ENCODE data around the gene TRIP12. TPM values are rescaled to one million over a fixed set of nuclear protein-coding genes. Genes with fewer than 3 reads are reported as not detected.

TRIP12 gene
- total and polyA plus RNA-seq, 2 of the 8 experiments (the other 6 are each of a cell fraction or from before 2014, with no cell fraction given): 23.1 to 174 TPM

GRCh38 chr2:229873123-229873581 is 48.7 kb downstream of the TRIP12 start:
- TF ChIP-seq CBX8 (IDR thresholded peaks at IDR 0.05; ENCODE audit: borderline replicate concordance, low read depth, low read length) (no peak), EGR1 (IDR thresholded peaks at IDR 0.05; ENCODE audit: borderline replicate concordance, low read depth, low read length) (no peak), KDM4A (IDR thresholded peaks at IDR 0.05; ENCODE audit: low read depth, low read length, severe bottlenecking) (no peak), POLR2AphosphoS5 (IDR thresholded peaks at IDR 0.05; ENCODE audit: low read depth, low read length) (no peak)
- Histone ChIP-seq H2BK15ac (ENCODE audit: low read length) (no peak overlapping the region), H3K4ac (replicated peaks; ENCODE audit: insufficient read length, low read depth, low read length) (no peak overlapping the region), H4K91ac (replicated peaks; ENCODE audit: insufficient read length, low read length) (no peak overlapping the region), H3K18ac (ENCODE audit: extremely low read depth, low read length) (no peak overlapping the region), H3K36me3 (ENCODE audit: control insufficient read depth in 2 of 4, insufficient read depth in 4 of 4, low read length in 3 of 4) (peaks cover 0 to 14% (median 2%) of the 10 kb centered on the region in 4 experiments; a peak in 2 of 8 replicates), H3K14ac (ENCODE audit: insufficient read length) (no peak overlapping the region), H4K8ac (ENCODE audit: extremely low read depth, insufficient read depth, low read length) (no peak overlapping the region), H3K4me1 (replicated peaks in 1 of 4; ENCODE audit: control insufficient read depth in 3 of 4, insufficient read depth in 4 of 4, low read length in 3 of 4) (no peaks in the 10 kb centered on the region; a peak in 1 of 7 replicates), H3K27ac (ENCODE audit: low read depth, low read length) (no peak overlapping the region), H3K27me3 (replicated peaks in 1 of 4; ENCODE audit: control insufficient read depth in 3 of 4, extremely low read depth in 1 of 4, insufficient read depth in 3 of 4, low read length in 3 of 4) (no peaks in the 10 kb centered on the region), H2BK20ac (ENCODE audit: low read length) (no peak overlapping the region), H3K79me2 (ENCODE audit: control insufficient read depth in 1 of 2, insufficient read depth in 2 of 2, low read length in 2 of 2) (peaks cover 3 to 48% of the 10 kb centered on the region in 2 experiments; a peak in 2 of 4 replicates), H3K56ac (replicated peaks; ENCODE audit: insufficient read length, low read depth, low read length) (no peak overlapping the region), H3K4me2 (ENCODE audit: insufficient read depth in 1 of 2, low read depth in 2 of 2, low read length in 2 of 2) (no peak overlapping the region), H2AFZ (ENCODE audit: low read length) (no peak overlapping the region), H2BK12ac (ENCODE audit: low read depth, low read length) (no peak overlapping the region), H4K5ac (ENCODE audit: insufficient read length, low read depth, low read length) (no peak overlapping the region), H3K9me3 (ENCODE audit: insufficient read depth in 2 of 2, low read depth in 1 of 2, low read length in 1 of 2) (no peaks in the 10 kb centered on the region), H3K4me3 (ENCODE audit: extremely low read depth in 1 of 4, insufficient read depth in 2 of 4, low read depth in 3 of 4, low read length in 4 of 4) (no peak overlapping the region), H2BK5ac (ENCODE audit: low read depth, low read length) (no peak overlapping the region), H2AK5ac (ENCODE audit: low read depth, low read length) (no peak overlapping the region), H3K23me2 (ENCODE audit: low read depth, low read length) (no peaks in the 10 kb centered on the region), H3K79me1 (ENCODE audit: low read depth, low read length) (peaks cover 4% of the 10 kb centered on the region), H4K20me1 (replicated peaks in 1 of 2; ENCODE audit: control insufficient read depth in 1 of 2, insufficient read depth in 2 of 2, low read length in 2 of 2) (peaks cover 0 to 2% of the 10 kb centered on the region in 2 experiments), H2BK120ac (replicated peaks; ENCODE audit: low read depth, low read length) (no peak overlapping the region), H3K9ac (replicated peaks in 1 of 4; ENCODE audit: extremely low read depth in 1 of 4, low read depth in 3 of 4, low read length in 3 of 4) (no peak overlapping the region), H3K23ac (ENCODE audit: insufficient read length) (no peak overlapping the region)
- 100% methylated on average over 1 of the region's 1 CpG; no CpG with 5 or more reads in 1 of the 2 experiments for WGBS, 2 experiments (ENCODE audit: extremely low coverage in 1 of 2, insufficient coverage in 1 of 2, insufficient read length in 1 of 2, insufficient replicate concordance in 2 of 2, low coverage in 1 of 2, low lambda C conversion rate in 2 of 2, missing lambda C conversion rate in 1 of 2)
- no peak for FAIRE-seq
- CTCF ChIA-PET (ENCODE audit: partially characterized antibody): no interaction called here
- POLR2A ChIA-PET (ENCODE audit: partially characterized antibody): no interaction called here
- DNase-seq (ENCODE audit: low read depth in 1 of 2, low spot score in 2 of 2): no peak
